Gastrocnemius medialis (tissue), 4 donors: ENCODE measurements around the gene MAML2. TPM values are rescaled to one million over a fixed set of nuclear protein-coding genes. Genes with fewer than 3 reads are reported as not detected.

Experiments used
- ATAC-seq, 2 donors: fragments of 150-250 bp; one replicate each; pipeline ENCODE4 v1.9.1; 2016
- DNase-seq, 2 donors: peaks; one replicate each; pipeline ENCODE4 v3.0.0-alpha.2; 2019
- H3K27ac ChIP-seq, 4 donors: fragments of 200-600 bp; sonication (generic); 1 replicate in 1 of 4; 2 replicates in 3 of 4; pipeline ENCODE4 v1.5.1; 2016 to 2018; ENCODE audit warnings: mild to moderate bottlenecking in 2 of 4, moderate library complexity in 1 of 4
- H3K27me3 ChIP-seq, 3 donors: fragments of 200-600 bp; sonication (generic) in 2 of 3; 1 replicate in 1 of 3; 2 replicates in 2 of 3; pipeline versions ENCODE4 v1.5.1 to v1.6.0; 2016 to 2019; ENCODE audit warnings: mild to moderate bottlenecking in 1 of 3, moderate library complexity in 1 of 3
- H3K36me3 ChIP-seq, 2 donors: fragments of 200-600 bp; sonication (generic) in 1 of 2; one replicate each; pipeline ENCODE4 v1.5.1; 2017 to 2018
- H3K4me1 ChIP-seq, 2 donors: fragments of 200-600 bp; sonication (generic) in 1 of 2; one replicate each; pipeline ENCODE4 v1.5.1; 2016 to 2017; ENCODE audit warnings: mild to moderate bottlenecking in 2 of 2
- H3K4me3 ChIP-seq, 4 donors: fragments of 200-600 bp; sonication (generic) in 3 of 4; 1 replicate in 1 of 4; 2 replicates in 3 of 4; pipeline ENCODE4 v1.5.1; 2016 to 2019; ENCODE audit warnings: mild to moderate bottlenecking in 2 of 4
- H3K9me3 ChIP-seq, 3 donors: fragments of 200-600 bp; sonication (generic) in 2 of 3; 1 replicate in 1 of 3; 2 replicates in 2 of 3; pipeline ENCODE4 v1.5.1; 2016 to 2019
- POLR2A ChIP-seq, 2 donors: fragments of 450-650 bp; IDR thresholded peaks; one replicate each; pipeline ENCODE4 v1.6.1; 2017; ENCODE audit warnings: antibody characterized with exemption in 2 of 2, mild to moderate bottlenecking in 2 of 2, moderate library complexity in 2 of 2
- in situ Hi-C, 4 donors: fragments of 200-750 bp; cut with MboI; loops; one replicate each; pipeline versions ENCODE4 v1.15.0 to v1.8.0; 2017; ENCODE audit warnings: low sequenced_read_pairs in 4 of 4
- intact Hi-C: fragments of 100-400 bp; cut with DNase I; formaldehyde crosslinking; loops from one replicate; pipeline ENCODE4 v1.15.1; 2023; ENCODE audit warnings: low total_unique reads
- total RNA-seq, 4 donors: library from RNA; depleted of rRNA; stranded (reverse); fragments of >200 nt; gene quantifications; one replicate each; pipeline versions ENCODE4 v1.1.0 to v1.2.3, GENCODE V29; 2016
- TF ChIP-seq, protein P1 (sequence below), 5 experiments: fragments of 450-650 bp in 3 of 5; fragments of 200-600 bp in 2 of 5; sonication (generic) in 2 of 5; IDR thresholded peaks in 4 of 5; conservative IDR thresholded peaks in 1 of 5; 1 replicate in 4 of 5; 2 replicates in 1 of 5; pipeline ENCODE4 v1.5.1; 2016 to 2019; ENCODE audit warnings: antibody characterized with exemption in 5 of 5, mild to moderate bottlenecking in 3 of 5, moderate library complexity in 3 of 5

Gene MAML2
- total RNA-seq, 4 donors from 2014 or later: 4.1 to 6.3 (median 4.8) TPM

- H3K9me3 ChIP-seq: no peaks in the 10 kb centered on the region
- in situ Hi-C loops (no loop called here), intact Hi-C loops (no loop called here)
- TF ChIP-seq, protein P1, sequence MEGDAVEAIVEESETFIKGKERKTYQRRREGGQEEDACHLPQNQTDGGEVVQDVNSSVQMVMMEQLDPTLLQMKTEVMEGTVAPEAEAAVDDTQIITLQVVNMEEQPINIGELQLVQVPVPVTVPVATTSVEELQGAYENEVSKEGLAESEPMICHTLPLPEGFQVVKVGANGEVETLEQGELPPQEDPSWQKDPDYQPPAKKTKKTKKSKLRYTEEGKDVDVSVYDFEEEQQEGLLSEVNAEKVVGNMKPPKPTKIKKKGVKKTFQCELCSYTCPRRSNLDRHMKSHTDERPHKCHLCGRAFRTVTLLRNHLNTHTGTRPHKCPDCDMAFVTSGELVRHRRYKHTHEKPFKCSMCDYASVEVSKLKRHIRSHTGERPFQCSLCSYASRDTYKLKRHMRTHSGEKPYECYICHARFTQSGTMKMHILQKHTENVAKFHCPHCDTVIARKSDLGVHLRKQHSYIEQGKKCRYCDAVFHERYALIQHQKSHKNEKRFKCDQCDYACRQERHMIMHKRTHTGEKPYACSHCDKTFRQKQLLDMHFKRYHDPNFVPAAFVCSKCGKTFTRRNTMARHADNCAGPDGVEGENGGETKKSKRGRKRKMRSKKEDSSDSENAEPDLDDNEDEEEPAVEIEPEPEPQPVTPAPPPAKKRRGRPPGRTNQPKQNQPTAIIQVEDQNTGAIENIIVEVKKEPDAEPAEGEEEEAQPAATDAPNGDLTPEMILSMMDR (IDR thresholded peaks at IDR 0.05 in 4 of 5, conservative IDR thresholded peaks at IDR 0.05 in 1 of 5): no peak
- TF ChIP-seq POLR2A (IDR thresholded peaks at IDR 0.05): no peak
- DNase-seq (no peak), ATAC-seq (no peak)
- no peak overlapping the region for H3K4me3 ChIP-seq
- H3K4me1 ChIP-seq: peaks cover 0 to 13% of the 10 kb centered on the region in 2 donors
- H3K27me3 ChIP-seq: no peaks in the 10 kb centered on the region
- no peaks in the 10 kb centered on the region for H3K36me3 ChIP-seq
- peak overlapping the region in 3 of 4 donors; percentile 9 to 69 (median 43) for H3K27ac ChIP-seq
Observed at GRCh38 chr11:96228910-96229309, 114.1 kb downstream of the MAML2 start.

DNA sequence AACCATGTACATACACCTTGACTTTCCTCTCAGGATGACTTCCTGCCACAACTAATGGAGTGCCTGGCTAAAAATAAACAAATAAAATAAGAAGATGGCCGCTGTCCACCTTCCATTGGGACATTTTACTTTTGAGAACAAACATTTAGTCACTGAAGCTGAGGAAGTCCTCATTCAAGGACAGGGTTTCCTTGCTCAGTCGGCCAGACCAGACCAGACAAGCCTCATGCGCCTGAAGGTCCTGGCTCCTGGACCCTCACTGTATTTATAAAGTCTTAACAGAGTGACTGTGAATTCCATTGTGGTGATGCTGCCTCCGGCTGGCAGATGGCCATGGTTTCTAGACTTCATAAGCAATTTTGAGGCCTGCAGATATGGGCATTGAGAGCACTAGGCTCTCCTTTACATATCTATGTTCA lies 114.5 kb downstream of the MAML2 start:
- intact Hi-C loops (no loop called here), in situ Hi-C loops (no loop called here)
- no peaks in the 10 kb centered on the region for H3K27me3 ChIP-seq
- peak overlapping the region; percentile 9 to 69 (median 38) for H3K27ac ChIP-seq
- peaks cover 0 to 13% of the 10 kb centered on the region in 2 donors for H3K4me1 ChIP-seq
- H3K9me3 ChIP-seq: no peaks in the 10 kb centered on the region
- no peak overlapping the region for H3K4me3 ChIP-seq
- no peaks in the 10 kb centered on the region for H3K36me3 ChIP-seq
- peak in 1 of 2 donors; percentile 37 for DNase-seq
- ATAC-seq: peak in 1 of 2 donors; percentile 11
- TF ChIP-seq, protein P1 (IDR thresholded peaks at IDR 0.05 in 4 of 5, conservative IDR thresholded peaks at IDR 0.05 in 1 of 5): no peak
- TF ChIP-seq POLR2A (IDR thresholded peaks at IDR 0.05): no peak

DNA sequence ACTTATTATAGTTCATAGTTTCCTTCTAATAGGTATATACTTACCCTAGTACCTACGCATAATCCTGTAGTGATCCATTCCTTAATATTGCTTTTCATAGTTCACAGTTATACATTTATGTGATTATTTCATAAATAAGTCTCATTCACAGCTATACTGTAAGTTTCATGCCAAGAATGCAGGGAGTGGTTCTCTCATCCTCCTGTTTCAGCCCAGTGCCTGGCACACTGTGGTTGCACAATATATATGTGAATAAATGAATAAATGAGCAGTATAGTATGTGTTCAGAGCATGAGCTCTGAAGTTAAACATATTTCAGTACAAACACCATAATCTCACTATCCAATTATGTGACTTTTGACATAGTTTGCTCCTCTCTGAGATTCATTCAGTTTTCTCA lies 115.8 kb downstream of the MAML2 start:
- H3K36me3 ChIP-seq: no peaks in the 10 kb centered on the region
- DNase-seq (no peak), ATAC-seq (no peak)
- H3K27ac ChIP-seq: no peak overlapping the region
- H3K4me3 ChIP-seq: no peak overlapping the region
- TF ChIP-seq, protein P1 (IDR thresholded peaks at IDR 0.05 in 4 of 5, conservative IDR thresholded peaks at IDR 0.05 in 1 of 5): no peak
- TF ChIP-seq POLR2A (IDR thresholded peaks at IDR 0.05): no peak
- in situ Hi-C loops (no loop called here), intact Hi-C loops (no loop called here)
- no peaks in the 10 kb centered on the region for H3K27me3 ChIP-seq
- H3K9me3 ChIP-seq: no peaks in the 10 kb centered on the region
- H3K4me1 ChIP-seq: peaks cover 0 to 13% of the 10 kb centered on the region in 2 donors

GRCh38 chr11:96223083-96223482 lies 119.9 kb downstream of the MAML2 start:
- no peaks in the 10 kb centered on the region for H3K9me3 ChIP-seq
- TF ChIP-seq POLR2A (IDR thresholded peaks at IDR 0.05): no peak
- TF ChIP-seq, protein P1 (IDR thresholded peaks at IDR 0.05 in 4 of 5, conservative IDR thresholded peaks at IDR 0.05 in 1 of 5): no peak
- intact Hi-C loops: no loop called here

DNA sequence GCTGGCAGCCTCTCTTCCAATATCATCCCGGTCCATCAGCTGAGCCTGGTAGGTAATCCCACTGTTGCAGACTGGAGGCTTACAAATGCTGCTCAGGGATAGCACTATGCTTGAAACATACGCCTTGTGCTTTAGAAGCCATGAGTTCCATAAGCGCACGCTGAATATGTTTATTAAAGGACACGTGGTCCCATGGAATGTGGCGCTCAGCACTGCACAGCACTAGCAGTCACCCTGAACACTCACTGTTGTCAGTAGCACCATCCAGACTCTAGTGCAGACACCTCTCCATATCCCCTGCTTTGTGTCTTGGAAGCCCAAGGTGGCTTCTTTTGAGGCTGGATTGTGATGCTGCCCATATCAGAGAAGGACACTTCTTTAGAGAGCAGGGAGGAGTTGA lies 120.9 kb downstream of the MAML2 start:
- Histone ChIP-seq H3K4me3 (no peak overlapping the region), H3K27me3 (no peaks in the 10 kb centered on the region), H3K36me3 (no peaks in the 10 kb centered on the region), H3K9me3 (no peaks in the 10 kb centered on the region), H3K4me1 (peaks cover 4 to 21% of the 10 kb centered on the region in 2 donors), H3K27ac (no peak overlapping the region)
- in situ Hi-C loops: no loop called here
- no peak for TF ChIP-seq POLR2A (IDR thresholded peaks at IDR 0.05)
- TF ChIP-seq, protein P1 (IDR thresholded peaks at IDR 0.05 in 4 of 5, conservative IDR thresholded peaks at IDR 0.05 in 1 of 5): no peak
- DNase-seq (no peak), ATAC-seq (no peak)
- intact Hi-C loops: no loop called here

More at GRCh38 chr11:96223083-96223482, 119.9 kb downstream of the MAML2 start:
- Histone ChIP-seq H3K4me1 (peaks cover 4 to 21% of the 10 kb centered on the region in 2 donors), H3K4me3 (no peak overlapping the region), H3K36me3 (no peaks in the 10 kb centered on the region), H3K27me3 (no peaks in the 10 kb centered on the region), H3K27ac (no peak overlapping the region)
- ATAC-seq (no peak), DNase-seq (no peak)
- in situ Hi-C loops: no loop called here
